Progenitor cell of endocrine pancreas (in vitro differentiated cells): Measurements from ENCODE around the gene SLC9B1. TPM values are rescaled to one million over a fixed set of nuclear protein-coding genes. Genes with fewer than 3 reads are reported as not detected.
"Not testable (repeated sequence)": the region's sequence is repeated elsewhere in the genome, so short reads cannot be mapped to it uniquely, and the experiment has no call there.

Experiments used
- DNase-seq: peaks from one replicate; pipeline ENCODE4 v3.0.0; 2021; ENCODE audit warnings: low spot score; ENCODE audit not compliant: unreplicated experiment
- H3K27ac Mint-ChIP-seq: 2 replicates; pipeline ENCODE4 v1.8.0; 2021; ENCODE audit warnings: mild to moderate bottlenecking, moderate library complexity, mixed read lengths
- H3K27me3 Mint-ChIP-seq: 2 replicates; pipeline ENCODE4 v1.8.0; 2021; ENCODE audit warnings: mixed read lengths
- H3K36me3 Mint-ChIP-seq: 2 replicates; pipeline ENCODE4 v1.8.0; 2022; ENCODE audit warnings: mixed read lengths; ENCODE audit not compliant: insufficient read depth
- H3K4me1 Mint-ChIP-seq: 2 replicates; pipeline ENCODE4 v1.8.0; 2021; ENCODE audit warnings: low read depth, mixed read lengths
- H3K4me3 Mint-ChIP-seq: 2 replicates; pipeline ENCODE4 v1.8.0; 2021; ENCODE audit warnings: low read depth, mild to moderate bottlenecking, moderate library complexity, mixed read lengths
- H3K9me3 Mint-ChIP-seq: 2 replicates; pipeline ENCODE4 v1.8.0; 2021; ENCODE audit warnings: low read depth, mixed read lengths
- CTCF ChIP-seq: fragments of 200-600 bp; sonication (generic); IDR thresholded peaks from one replicate; pipeline ENCODE4 v1.5.0; 2021; ENCODE audit warnings: antibody characterized with exemption, mild to moderate bottlenecking; ENCODE audit not compliant: unreplicated experiment
- total RNA-seq: library from RNA; stranded (reverse); gene quantifications from 2 replicates; pipeline ENCODE4 v1.2.1, GENCODE V29; 2021

The SLC9B1 gene
- total RNA-seq, 1 donor from 2014 or later: 0.79 TPM

GRCh38 chr4:102935716-102936115 lies 83.8 kb downstream of the SLC9B1 start:
- Mint-ChIP-seq H3K27ac (no peak overlapping the region), H3K27me3 (no peaks in the 10 kb centered on the region), H3K9me3 (no peaks in the 10 kb centered on the region), H3K4me1 (no peaks in the 10 kb centered on the region), H3K4me3 (no peak overlapping the region), H3K36me3 (no peaks in the 10 kb centered on the region)
- TF ChIP-seq CTCF: no peak
- DNase-seq: no peak

GRCh38 chr4:102919697-102920096 lies 99.8 kb downstream of the SLC9B1 start:
- H3K27ac Mint-ChIP-seq, H3K4me1 Mint-ChIP-seq, H3K27me3 Mint-ChIP-seq, H3K36me3 Mint-ChIP-seq, DNase-seq, H3K4me3 Mint-ChIP-seq: not testable (repeated sequence)
- H3K9me3 Mint-ChIP-seq: peaks cover 19% of the 10 kb centered on the region

- H3K27ac Mint-ChIP-seq: no peak overlapping the region
- H3K27me3 Mint-ChIP-seq: no peaks in the 10 kb centered on the region
- H3K9me3 Mint-ChIP-seq: peaks cover 21% of the 10 kb centered on the region
- DNase-seq: no peak
- no peak overlapping the region for H3K4me3 Mint-ChIP-seq
- no peak for TF ChIP-seq CTCF
- H3K36me3 Mint-ChIP-seq: no peaks in the 10 kb centered on the region
- H3K4me1 Mint-ChIP-seq: no peaks in the 10 kb centered on the region
Measured at GRCh38 chr4:102918859-102919258, 100.6 kb downstream of the SLC9B1 start.

GRCh38 chr4:102901804-102902203 lies 117.7 kb downstream of the SLC9B1 start:
- no peak for TF ChIP-seq CTCF
- Mint-ChIP-seq H3K4me1 (no peaks in the 10 kb centered on the region), H3K27me3 (no peaks in the 10 kb centered on the region), H3K9me3 (no peaks in the 10 kb centered on the region), H3K27ac (no peak overlapping the region), H3K36me3 (no peaks in the 10 kb centered on the region), H3K4me3 (no peak overlapping the region)
- no peak for DNase-seq

GRCh38 chr4:102897610-102898009 lies 121.9 kb downstream of the SLC9B1 start:
- H3K4me1 Mint-ChIP-seq: not testable (repeated sequence)

GRCh38 chr4:102896547-102896946 lies 123.0 kb downstream of the SLC9B1 start:
- H3K4me1 Mint-ChIP-seq, H3K4me3 Mint-ChIP-seq, H3K27me3 Mint-ChIP-seq, DNase-seq, H3K36me3 Mint-ChIP-seq, H3K27ac Mint-ChIP-seq, H3K9me3 Mint-ChIP-seq: not testable (repeated sequence)

More at GRCh38 chr4:102897610-102898009, 121.9 kb downstream of the SLC9B1 start:
- not testable (repeated sequence) for DNase-seq, H3K4me3 Mint-ChIP-seq, H3K27ac Mint-ChIP-seq, H3K27me3 Mint-ChIP-seq, H3K36me3 Mint-ChIP-seq, H3K9me3 Mint-ChIP-seq

- H3K27me3 Mint-ChIP-seq, H3K36me3 Mint-ChIP-seq, H3K4me1 Mint-ChIP-seq, DNase-seq, H3K9me3 Mint-ChIP-seq, H3K4me3 Mint-ChIP-seq, H3K27ac Mint-ChIP-seq: not testable (repeated sequence)
Measured at GRCh38 chr4:102889866-102890265, 129.6 kb downstream of the SLC9B1 start.

- H3K4me1 Mint-ChIP-seq, H3K27ac Mint-ChIP-seq, H3K9me3 Mint-ChIP-seq, H3K27me3 Mint-ChIP-seq, DNase-seq, H3K4me3 Mint-ChIP-seq, H3K36me3 Mint-ChIP-seq: not testable (repeated sequence)
Measured at GRCh38 chr4:102888570-102888969, 130.9 kb downstream of the SLC9B1 start.
